Measurements from ENCODE around the gene STK24.

Gene STK24

GRCh38 chr13:98567140-98567539, 9.8 kb downstream of the STK24 start:
- no peak for DNase-seq (ENCODE audit: low read depth)
- no peak overlapping the region for H3K4me3 ChIP-seq (ENCODE audit: control insufficient read depth, low read depth, low read length)
- TF ChIP-seq CTCF (IDR thresholded peaks at IDR 0.05; ENCODE audit: control insufficient read depth, insufficient read depth, low read depth, low read length, missing control alignments), result no peak

GRCh38 chr13:98565726-98566565, 11.0 kb downstream of the STK24 start:
- no peak overlapping the region for H3K4me3 ChIP-seq (ENCODE audit: control insufficient read depth, low read depth, low read length)
- no peak for TF ChIP-seq CTCF (IDR thresholded peaks at IDR 0.05; ENCODE audit: control insufficient read depth, insufficient read depth, low read depth, low read length, missing control alignments)
- no peak for DNase-seq (ENCODE audit: low read depth)

DNA sequence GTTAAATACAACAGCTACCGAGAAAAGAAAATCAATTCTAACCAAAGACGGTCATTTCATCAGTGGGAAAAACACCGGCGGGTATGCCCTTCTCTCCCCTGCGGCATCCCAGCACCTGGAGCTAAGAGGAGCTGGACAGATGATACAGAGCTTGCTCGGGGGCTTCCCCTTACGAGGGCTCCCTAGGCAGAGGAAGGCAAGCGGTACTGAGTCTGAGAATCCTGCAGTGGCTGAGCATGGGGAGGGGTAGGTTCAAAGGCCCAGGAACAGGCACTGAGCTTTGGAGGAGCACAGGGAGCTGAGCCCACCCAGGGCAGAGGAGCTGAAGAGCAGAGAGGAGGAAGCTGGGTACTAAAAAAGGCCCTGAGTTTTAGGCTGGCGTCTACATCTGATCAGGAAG, 12.7 kb downstream of the STK24 start:
- DNase-seq (ENCODE audit: low read depth), result no peak
- H3K4me3 ChIP-seq (ENCODE audit: control insufficient read depth, low read depth, low read length), result no peak overlapping the region
- TF ChIP-seq CTCF (IDR thresholded peaks at IDR 0.05; ENCODE audit: control insufficient read depth, insufficient read depth, low read depth, low read length, missing control alignments), result no peak

- DNase-seq (ENCODE audit: low read depth), result no peak
- no peak overlapping the region for H3K4me3 ChIP-seq (ENCODE audit: control insufficient read depth, low read depth, low read length)
- no peak for TF ChIP-seq CTCF (IDR thresholded peaks at IDR 0.05; ENCODE audit: control insufficient read depth, insufficient read depth, low read depth, low read length, missing control alignments)
Measured at GRCh38 chr13:98563071-98563470, 13.8 kb downstream of the STK24 start.

GRCh38 chr13:98559169-98559568, 17.7 kb downstream of the STK24 start:
- H3K4me3 ChIP-seq (ENCODE audit: control insufficient read depth, low read depth, low read length), result no peak overlapping the region
- DNase-seq (ENCODE audit: low read depth), result no peak
- no peak for TF ChIP-seq CTCF (IDR thresholded peaks at IDR 0.05; ENCODE audit: control insufficient read depth, insufficient read depth, low read depth, low read length, missing control alignments)

DNA sequence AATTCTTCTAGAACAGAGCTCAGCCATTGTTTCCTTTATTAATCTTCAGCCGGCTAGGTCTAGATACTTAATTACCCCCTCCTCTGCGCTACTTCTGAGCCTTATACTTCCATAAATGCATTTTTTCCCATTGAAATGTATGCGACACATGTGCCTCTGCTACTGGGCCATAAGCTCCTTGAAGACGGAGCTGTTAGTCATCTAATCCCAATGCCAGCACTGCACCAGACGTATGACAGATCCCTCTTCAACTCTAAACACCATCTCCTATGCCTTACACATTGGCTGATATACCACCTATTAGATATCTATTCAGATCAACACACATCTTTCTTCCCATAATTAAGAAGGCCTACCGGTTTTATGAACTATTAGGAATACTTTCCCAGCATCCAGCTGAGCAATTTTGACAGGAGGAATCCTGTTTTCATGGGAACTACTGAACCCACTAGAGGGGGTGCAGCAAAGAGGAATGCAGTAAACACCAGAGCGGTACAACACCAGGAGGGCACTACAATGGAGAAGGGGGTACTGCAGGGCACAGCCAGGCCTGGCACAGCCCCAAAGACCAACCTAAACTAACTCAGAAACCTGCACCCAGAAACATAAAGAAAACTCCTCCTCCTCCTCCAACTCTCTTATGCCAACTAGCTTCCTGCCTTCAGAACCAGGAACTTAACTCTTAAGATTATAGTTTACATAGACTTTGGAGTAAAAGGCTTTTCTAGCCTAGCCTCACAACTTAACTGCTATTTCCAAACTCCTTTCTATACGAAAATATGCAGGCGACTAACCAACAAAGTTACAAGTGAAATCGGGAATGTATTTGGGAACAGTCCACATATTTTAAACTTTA, 18.7 kb downstream of the STK24 start:
- DNase-seq (ENCODE audit: low read depth), result no peak
- no peak overlapping the region for H3K4me3 ChIP-seq (ENCODE audit: control insufficient read depth, low read depth, low read length)
- TF ChIP-seq CTCF (IDR thresholded peaks at IDR 0.05; ENCODE audit: control insufficient read depth, insufficient read depth, low read depth, low read length, missing control alignments), result no peak
